Tibial nerve (tissue), 4 donors: ENCODE measurements around the gene ZMYM4. TPM values are rescaled to one million over a fixed set of nuclear protein-coding genes. Genes with fewer than 3 reads are reported as not detected.

ENCODE experiments used
- DNase-seq, 2 donors: peaks; one replicate each; pipeline ENCODE4 v3.0.0-alpha.2; 2019; ENCODE audit warnings: low spot score in 2 of 2
- H3K27ac ChIP-seq, 4 donors: fragments of 200-600 bp; sonication (generic) in 3 of 4; one replicate each; pipeline ENCODE4 v1.5.1; 2017 to 2019; ENCODE audit warnings: mild to moderate bottlenecking in 1 of 4
- H3K27me3 ChIP-seq, 2 donors: fragments of 200-600 bp; sonication (generic) in 1 of 2; one replicate each; pipeline versions ENCODE4 v1.5.1 to v1.6.0; 2017 to 2019
- H3K36me3 ChIP-seq, 3 donors: fragments of 200-600 bp; sonication (generic); one replicate each; pipeline ENCODE4 v1.5.1; 2018 to 2019
- H3K4me1 ChIP-seq, 4 donors: fragments of 200-600 bp; sonication (generic) in 3 of 4; one replicate each; pipeline ENCODE4 v1.5.1; 2017 to 2019
- H3K4me3 ChIP-seq, 4 donors: fragments of 200-600 bp; sonication (generic) in 3 of 4; one replicate each; pipeline ENCODE4 v1.5.1; 2017 to 2019; ENCODE audit warnings: mild to moderate bottlenecking in 1 of 4, moderate library complexity in 1 of 4
- H3K9me3 ChIP-seq, 4 donors: fragments of 200-600 bp; sonication (generic) in 3 of 4; one replicate each; pipeline ENCODE4 v1.5.1; 2017 to 2019
- EP300 ChIP-seq, 2 donors: sonication (generic); formaldehyde crosslinking; IDR thresholded peaks; one replicate each; pipeline ENCODE4 v1.6.1; 2017; ENCODE audit warnings: antibody characterized with exemption in 2 of 2, mild to moderate bottlenecking in 1 of 2
- POLR2A ChIP-seq, 2 donors: fragments of 450-650 bp; IDR thresholded peaks; one replicate each; pipeline ENCODE4 v1.6.1; 2017; ENCODE audit warnings: antibody characterized with exemption in 2 of 2, mild to moderate bottlenecking in 2 of 2, moderate library complexity in 2 of 2
- WGBS, 2 donors: methylation state at CpG; one replicate each; pipeline ENCODE4 v1.1.5; 2018; 5-methylcytosine and 5-hydroxymethylcytosine counted together
- total RNA-seq, 4 donors: library from RNA; depleted of rRNA; stranded (reverse); fragments of >200 nt; gene quantifications; one replicate each; pipeline ENCODE4 v1.1.0, GENCODE V29; 2016
- TF ChIP-seq, protein P1 (sequence below), 5 experiments: fragments of 200-600 bp in 3 of 5; fragments of 450-650 bp in 2 of 5; sonication (generic) in 3 of 5; IDR thresholded peaks; one replicate each; pipeline ENCODE4 v1.5.1; 2016 to 2019; ENCODE audit warnings: antibody characterized with exemption in 5 of 5, mild to moderate bottlenecking in 3 of 5, moderate library complexity in 2 of 5

The ZMYM4 gene
- total RNA-seq, 4 donors from 2014 or later = 22.2 to 38.7 (median 26.5) TPM

DNA sequence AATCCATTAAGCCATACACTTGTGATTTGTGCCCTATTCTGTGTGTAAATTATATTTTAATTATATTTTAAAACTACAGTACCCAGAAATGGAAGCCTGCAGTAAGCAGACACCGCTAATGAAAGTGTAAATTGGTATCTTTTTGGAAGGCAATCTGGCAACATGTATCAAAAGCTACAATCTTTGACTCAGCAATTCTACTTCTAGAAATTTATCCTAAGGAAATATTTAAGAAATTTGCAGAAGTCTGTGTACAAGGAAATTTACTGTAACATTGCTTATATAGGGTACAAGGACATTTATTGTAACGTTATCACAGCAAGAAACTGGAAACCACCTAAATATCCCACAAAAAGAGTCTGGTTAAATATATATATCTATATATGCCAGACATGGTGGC lies 14.6 kb upstream of the ZMYM4 start:
- no peak for TF ChIP-seq POLR2A (IDR thresholded peaks at IDR 0.05)
- TF ChIP-seq, protein P1, sequence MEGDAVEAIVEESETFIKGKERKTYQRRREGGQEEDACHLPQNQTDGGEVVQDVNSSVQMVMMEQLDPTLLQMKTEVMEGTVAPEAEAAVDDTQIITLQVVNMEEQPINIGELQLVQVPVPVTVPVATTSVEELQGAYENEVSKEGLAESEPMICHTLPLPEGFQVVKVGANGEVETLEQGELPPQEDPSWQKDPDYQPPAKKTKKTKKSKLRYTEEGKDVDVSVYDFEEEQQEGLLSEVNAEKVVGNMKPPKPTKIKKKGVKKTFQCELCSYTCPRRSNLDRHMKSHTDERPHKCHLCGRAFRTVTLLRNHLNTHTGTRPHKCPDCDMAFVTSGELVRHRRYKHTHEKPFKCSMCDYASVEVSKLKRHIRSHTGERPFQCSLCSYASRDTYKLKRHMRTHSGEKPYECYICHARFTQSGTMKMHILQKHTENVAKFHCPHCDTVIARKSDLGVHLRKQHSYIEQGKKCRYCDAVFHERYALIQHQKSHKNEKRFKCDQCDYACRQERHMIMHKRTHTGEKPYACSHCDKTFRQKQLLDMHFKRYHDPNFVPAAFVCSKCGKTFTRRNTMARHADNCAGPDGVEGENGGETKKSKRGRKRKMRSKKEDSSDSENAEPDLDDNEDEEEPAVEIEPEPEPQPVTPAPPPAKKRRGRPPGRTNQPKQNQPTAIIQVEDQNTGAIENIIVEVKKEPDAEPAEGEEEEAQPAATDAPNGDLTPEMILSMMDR (IDR thresholded peaks at IDR 0.05) = no peak
- no peak for TF ChIP-seq EP300 (IDR thresholded peaks at IDR 0.05)
- 85 to 86% methylated on average over 2 of the region's 2 CpGs for WGBS, 2 donors

DNA sequence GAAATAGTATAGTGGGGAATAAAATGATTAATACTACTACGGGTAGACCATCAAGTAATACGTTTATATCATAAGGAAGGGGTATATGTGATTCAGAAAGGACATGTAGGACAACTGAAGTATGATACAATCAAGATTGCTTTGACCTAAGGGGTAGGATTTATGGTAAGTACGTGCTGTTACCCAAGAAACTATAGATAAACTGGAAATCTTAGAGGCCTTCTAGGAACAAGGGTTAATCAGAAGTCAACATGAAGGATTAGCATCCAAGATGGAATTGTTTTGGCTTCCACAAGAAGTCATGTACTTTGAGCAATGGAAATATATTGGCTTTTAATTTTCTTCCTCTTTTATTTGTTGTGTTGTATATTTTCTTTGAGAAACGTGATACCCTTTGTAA lies 13.2 kb upstream of the ZMYM4 start:
- Histone ChIP-seq H3K27me3 (no peaks in the 10 kb centered on the region), H3K4me1 (no peaks in the 10 kb centered on the region), H3K27ac (no peak overlapping the region), H3K36me3 (no peaks in the 10 kb centered on the region), H3K9me3 (no peaks in the 10 kb centered on the region), H3K4me3 (no peak overlapping the region)
- TF ChIP-seq POLR2A (IDR thresholded peaks at IDR 0.05) = no peak
- WGBS, 2 donors = 83 to 86% methylated on average over 4 of the region's 4 CpGs
- no peak for DNase-seq

More for the DNA sequence above, 14.6 kb upstream of the ZMYM4 start:
- no peak for DNase-seq
- no peak overlapping the region for H3K27ac ChIP-seq
- peaks cover 0 to 7% (median 0%) of the 10 kb centered on the region in 4 donors for H3K9me3 ChIP-seq
- no peak overlapping the region for H3K4me3 ChIP-seq
- H3K27me3 ChIP-seq = no peaks in the 10 kb centered on the region
- H3K4me1 ChIP-seq = no peaks in the 10 kb centered on the region
- no peaks in the 10 kb centered on the region for H3K36me3 ChIP-seq

GRCh38 chr1:35259561-35259960 lies 8.9 kb upstream of the ZMYM4 start:
- H3K9me3 ChIP-seq = no peaks in the 10 kb centered on the region
- no peaks in the 10 kb centered on the region for H3K36me3 ChIP-seq
- TF ChIP-seq EP300 (IDR thresholded peaks at IDR 0.05) (no peak), POLR2A (IDR thresholded peaks at IDR 0.05) (no peak)
- TF ChIP-seq, protein P1 (IDR thresholded peaks at IDR 0.05) = no peak
- no peak for DNase-seq
- peaks cover 0 to under 1% (median 0%) of the 10 kb centered on the region in 4 donors for H3K4me1 ChIP-seq
- WGBS, 2 donors = 86 to 90% methylated on average over 1 of the region's 1 CpG
- no peaks in the 10 kb centered on the region for H3K27me3 ChIP-seq
- H3K4me3 ChIP-seq = no peak overlapping the region
- H3K27ac ChIP-seq = no peak overlapping the region

- H3K27ac ChIP-seq = no peak overlapping the region
- no peak for DNase-seq
- H3K27me3 ChIP-seq = no peaks in the 10 kb centered on the region
- TF ChIP-seq POLR2A (IDR thresholded peaks at IDR 0.05) (no peak), EP300 (IDR thresholded peaks at IDR 0.05) (no peak)
- TF ChIP-seq, protein P1 (IDR thresholded peaks at IDR 0.05) = no peak
- H3K4me3 ChIP-seq = no peak overlapping the region
- WGBS, 2 donors = 87 to 97% methylated on average over 4 of the region's 4 CpGs
- no peaks in the 10 kb centered on the region for H3K36me3 ChIP-seq
- peaks cover 0 to 9% (median 0%) of the 10 kb centered on the region in 4 donors for H3K4me1 ChIP-seq
- H3K9me3 ChIP-seq = no peaks in the 10 kb centered on the region
These were observed 6.9 kb upstream of the ZMYM4 start for GRCh38 chr1:35261412-35262120.

GRCh38 chr1:35264035-35264434 lies 4.5 kb upstream of the ZMYM4 start:
- Histone ChIP-seq H3K36me3 (no peaks in the 10 kb centered on the region), H3K27ac (no peak overlapping the region), H3K4me3 (no peak overlapping the region), H3K9me3 (no peaks in the 10 kb centered on the region), H3K4me1 (peaks cover 0 to 9% (median 2%) of the 10 kb centered on the region in 4 donors), H3K27me3 (no peaks in the 10 kb centered on the region)
- 89 to 90% methylated on average over 5 of the region's 5 CpGs for WGBS, 2 donors
- no peak for TF ChIP-seq POLR2A (IDR thresholded peaks at IDR 0.05)
- TF ChIP-seq, protein P1 (IDR thresholded peaks at IDR 0.05) = no peak
- TF ChIP-seq EP300 (IDR thresholded peaks at IDR 0.05) = no peak
- no peak for DNase-seq
